HG02759 (cell line): ENCODE measurements around the gene KIR3DL1.
"Not testable (repeated sequence)": the region's sequence is repeated elsewhere in the genome, so short reads cannot be mapped to it uniquely, and the experiment has no call there.

ENCODE experiments used
- ATAC-seq: cut with Tn5 transposase; IDR thresholded peaks from one replicate; pipeline ENCODE4 v1.9.1; 2021; ENCODE audit warnings: mild to moderate bottlenecking, moderate library complexity; ENCODE audit not compliant: unreplicated experiment

The KIR3DL1 gene

DNA sequence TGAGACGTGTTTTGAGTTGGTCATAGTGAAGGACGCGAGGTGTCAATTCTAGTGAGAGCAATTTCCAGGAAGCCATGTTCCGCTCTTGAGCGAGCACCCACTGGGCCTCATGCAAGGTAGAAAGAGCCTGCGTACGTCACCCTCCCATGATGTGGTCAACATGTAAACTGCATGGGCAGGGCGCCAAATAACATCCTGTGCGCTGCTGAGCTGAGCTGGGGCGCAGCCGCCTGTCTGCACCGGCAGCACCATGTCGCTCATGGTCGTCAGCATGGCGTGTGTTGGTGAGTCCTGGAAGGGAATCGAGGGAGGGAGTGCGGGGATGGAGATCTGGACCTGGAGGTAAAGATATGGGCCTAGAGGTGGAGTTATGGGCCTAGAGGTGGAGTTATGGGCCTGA lies at the start of gene KIR3DL1:
TSS of gene KIR3DL1 (plus strand) at position 218 of the 400 bp plus-strand sequence.
- ATAC-seq: not testable (repeated sequence)

DNA sequence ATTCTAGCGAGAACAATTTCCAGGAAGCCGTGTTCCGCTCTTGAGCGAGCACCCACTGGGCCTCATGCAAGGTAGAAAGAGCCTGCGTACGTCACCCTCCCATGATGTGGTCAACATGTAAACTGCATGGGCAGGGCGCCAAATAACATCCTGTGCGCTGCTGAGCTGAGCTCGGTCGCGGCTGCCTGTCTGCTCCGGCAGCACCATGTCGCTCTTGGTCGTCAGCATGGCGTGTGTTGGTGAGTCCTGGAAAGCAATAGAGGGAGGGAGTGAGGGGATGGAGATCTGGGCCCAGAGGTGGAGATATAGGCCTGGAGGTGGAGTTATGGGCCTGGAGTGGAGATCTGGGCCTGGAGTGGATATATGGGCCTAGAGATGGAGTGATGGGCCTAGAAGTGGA lies 46.6 kb upstream of the KIR3DL1 start, which contains the start of gene KIR2DL1:
TSS of gene KIR2DL1 (plus strand) at position 148 of the 400 bp plus-strand sequence. CDS start at position 206, 58 bp downstream.
- not testable (repeated sequence) for ATAC-seq

DNA sequence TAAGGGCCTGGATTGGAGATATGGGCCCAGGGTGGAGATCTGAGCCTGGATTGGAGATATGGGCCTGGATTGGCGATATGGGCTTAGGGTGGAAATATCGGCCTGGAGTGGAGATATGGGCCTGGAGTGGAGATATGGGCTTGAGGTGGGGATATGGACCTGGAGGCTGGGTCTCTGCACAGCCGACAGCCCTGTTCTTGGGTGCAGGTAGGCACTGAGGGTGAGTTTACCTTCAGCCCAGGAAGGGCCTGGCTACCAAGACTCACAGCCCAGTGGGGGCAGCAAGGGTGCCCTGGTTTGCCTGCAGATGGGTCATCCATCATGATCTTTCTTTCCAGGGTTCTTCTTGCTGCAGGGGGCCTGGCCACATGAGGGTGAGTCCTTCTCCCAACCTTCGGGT lies 45.8 kb upstream of the KIR3DL1 start:
- ATAC-seq: not testable (repeated sequence)

DNA sequence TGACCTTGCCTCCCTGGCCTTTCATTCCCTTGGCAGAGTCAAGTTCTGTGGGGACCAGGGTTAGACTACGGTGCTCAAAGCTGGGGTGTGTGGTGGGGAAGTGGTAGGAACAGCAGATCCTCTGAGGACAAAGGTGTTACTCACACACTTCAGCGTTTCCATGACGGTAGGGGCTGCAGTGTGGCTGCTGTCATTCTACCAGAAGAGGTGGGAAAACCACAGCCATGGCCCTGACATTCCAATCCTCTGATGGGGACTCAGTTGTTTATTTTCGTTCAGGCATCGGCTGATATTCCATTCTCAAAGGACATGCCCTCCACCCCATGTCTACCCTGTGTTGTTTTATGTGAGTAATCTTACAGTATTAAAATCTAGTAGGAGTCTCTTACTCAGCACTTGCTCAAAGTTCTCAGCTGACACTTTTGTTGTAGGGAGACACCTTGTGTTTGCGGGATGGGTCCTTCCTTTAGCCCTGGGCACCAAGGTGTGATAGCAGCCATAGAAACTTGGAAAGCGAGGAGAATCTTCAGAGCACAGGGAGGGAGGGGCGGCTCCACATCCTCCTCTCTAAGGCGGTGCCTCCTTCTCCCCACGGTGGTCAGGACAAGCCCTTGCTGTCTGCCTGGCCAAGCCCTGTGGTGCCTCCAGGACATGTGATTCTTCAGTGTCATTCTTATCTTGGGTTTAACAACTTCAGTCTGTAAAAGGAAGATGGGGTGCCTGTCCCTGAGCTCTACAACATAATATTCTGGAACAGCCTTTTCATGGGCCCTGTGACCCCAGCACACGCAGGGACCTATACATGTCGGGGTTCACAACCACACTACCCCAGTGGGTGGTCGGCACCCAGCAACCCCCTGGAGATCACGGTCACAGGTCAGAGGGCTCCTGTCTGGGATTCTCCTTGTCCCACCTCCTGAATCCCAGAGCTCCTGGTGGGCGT lies 45.0 kb upstream of the KIR3DL1 start:
- not testable (repeated sequence) for ATAC-seq

DNA sequence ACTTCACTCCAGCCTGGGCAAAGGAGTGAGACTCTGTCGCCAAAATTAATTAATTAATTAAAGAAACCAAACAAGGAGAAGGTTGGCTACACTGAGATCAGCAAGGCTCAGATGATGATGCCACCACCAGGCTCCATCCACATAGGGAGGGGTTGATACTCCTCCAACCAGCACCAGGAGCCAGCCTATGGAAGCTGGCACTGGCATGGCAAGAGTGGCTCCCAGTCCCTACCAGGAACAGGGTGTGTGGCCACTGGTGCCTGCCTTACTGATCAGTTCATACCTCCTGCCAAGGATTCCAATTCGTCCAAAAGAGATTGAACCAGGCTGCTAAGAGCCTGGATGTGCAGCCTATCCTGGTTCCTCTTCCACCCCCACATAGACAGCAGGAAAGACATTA lies 43.6 kb upstream of the KIR3DL1 start:
- not testable (repeated sequence) for ATAC-seq

- not testable (repeated sequence) for ATAC-seq
These were observed 41.0 kb upstream of the KIR3DL1 start for GRCh38 chr19:54775095-54775815.

GRCh38 chr19:54775830-54776229 lies 40.4 kb upstream of the KIR3DL1 start:
- not testable (repeated sequence) for ATAC-seq

DNA sequence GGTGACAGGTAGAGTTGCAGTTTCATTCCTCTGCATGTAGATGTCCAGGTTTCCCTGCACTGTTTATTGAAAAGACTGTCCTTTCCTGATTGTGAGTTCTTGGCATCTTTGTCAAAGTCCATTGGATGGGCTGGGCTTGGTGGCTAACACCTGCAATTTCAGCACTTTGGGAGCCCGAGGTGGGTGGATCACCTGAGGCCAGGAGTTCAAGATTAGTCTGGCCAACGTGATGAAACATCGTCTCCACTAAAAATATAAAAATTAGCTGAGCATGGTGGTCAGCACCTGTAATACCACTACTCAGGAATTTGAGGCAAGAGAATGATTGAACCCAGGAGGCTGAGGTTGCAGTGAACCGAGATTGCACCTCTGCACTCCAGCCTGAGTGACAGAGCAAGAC lies 38.4 kb upstream of the KIR3DL1 start:
- ATAC-seq: not testable (repeated sequence)

DNA sequence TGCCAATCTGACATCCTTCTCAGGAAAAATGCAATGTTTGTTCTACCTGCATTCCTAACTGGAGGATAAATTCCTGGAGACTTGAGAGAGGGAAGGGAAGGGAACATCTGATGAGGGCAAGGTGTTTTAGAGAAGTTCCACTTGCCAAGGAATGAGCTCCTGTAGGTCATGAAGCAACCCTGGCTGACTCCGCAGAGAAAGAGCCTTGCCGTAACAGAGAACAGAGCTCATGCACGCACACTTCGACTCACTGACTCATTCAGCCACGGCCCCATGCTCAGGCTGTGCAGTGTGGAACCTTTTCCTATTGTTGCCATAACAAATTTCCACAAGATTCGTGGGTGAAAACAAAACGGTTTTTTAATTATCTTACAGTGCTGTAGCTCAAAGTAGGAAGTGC lies 37.4 kb upstream of the KIR3DL1 start:
- ATAC-seq: not testable (repeated sequence)

- ATAC-seq: not testable (repeated sequence)
These were observed 33.4 kb upstream of the KIR3DL1 start for GRCh38 chr19:54782916-54783315.

GRCh38 chr19:54786091-54786723 lies 30.1 kb upstream of the KIR3DL1 start:
- ATAC-seq: not testable (repeated sequence)

GRCh38 chr19:54788154-54788553 lies 28.1 kb upstream of the KIR3DL1 start:
- ATAC-seq: not testable (repeated sequence)

DNA sequence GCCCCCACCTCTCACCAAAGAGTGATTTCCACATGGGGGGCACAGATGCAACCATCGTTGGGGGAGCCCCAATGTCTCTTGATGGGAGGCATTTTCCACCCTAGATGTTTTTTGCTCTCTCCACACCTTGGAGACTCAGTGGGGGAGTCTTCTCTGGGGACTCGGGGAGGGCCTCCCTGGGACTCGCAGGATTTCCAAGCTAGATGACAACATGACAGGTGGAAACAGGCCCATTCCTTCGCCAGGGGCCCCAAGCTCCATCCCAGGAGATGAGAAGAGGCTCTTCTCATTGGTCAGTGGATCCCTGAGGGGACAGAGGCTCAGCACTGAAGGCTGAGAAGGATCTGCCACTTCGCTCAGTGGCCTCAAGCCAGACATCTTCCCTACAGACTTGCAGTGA lies 25.6 kb upstream of the KIR3DL1 start:
- no peak for ATAC-seq

GRCh38 chr19:54791476-54791875 lies 24.8 kb upstream of the KIR3DL1 start:
- ATAC-seq: no peak

- ATAC-seq: no peak
These were observed 23.5 kb upstream of the KIR3DL1 start for GRCh38 chr19:54792814-54793213.

DNA sequence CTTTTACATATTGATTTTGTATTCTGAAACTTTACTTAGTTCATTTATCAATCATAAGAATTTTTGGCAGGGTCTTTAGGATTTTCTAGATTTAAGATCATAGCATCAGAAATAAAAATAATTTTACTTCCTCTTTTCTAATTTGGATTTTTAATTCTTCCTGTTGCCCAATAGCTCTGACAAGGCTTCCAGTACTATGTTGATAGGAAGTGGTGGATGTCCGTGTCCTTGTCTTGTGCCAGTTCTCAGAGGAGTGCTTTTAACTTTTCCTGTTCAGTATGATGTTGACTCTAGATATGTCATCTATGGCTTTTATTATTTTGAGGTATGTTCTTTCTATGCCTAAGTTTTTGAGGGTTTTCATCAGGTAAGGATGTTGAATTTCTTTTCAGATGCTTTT lies 20.5 kb upstream of the KIR3DL1 start:
- no peak for ATAC-seq

GRCh38 chr19:54803410-54803809 lies 12.9 kb upstream of the KIR3DL1 start, which contains the start of gene KIR2DL4:
Gene KIR2DL4 (plus strand): TSS chr19:54803610. CDS start chr19:54803652, 42 bp downstream.
- no peak for ATAC-seq

DNA sequence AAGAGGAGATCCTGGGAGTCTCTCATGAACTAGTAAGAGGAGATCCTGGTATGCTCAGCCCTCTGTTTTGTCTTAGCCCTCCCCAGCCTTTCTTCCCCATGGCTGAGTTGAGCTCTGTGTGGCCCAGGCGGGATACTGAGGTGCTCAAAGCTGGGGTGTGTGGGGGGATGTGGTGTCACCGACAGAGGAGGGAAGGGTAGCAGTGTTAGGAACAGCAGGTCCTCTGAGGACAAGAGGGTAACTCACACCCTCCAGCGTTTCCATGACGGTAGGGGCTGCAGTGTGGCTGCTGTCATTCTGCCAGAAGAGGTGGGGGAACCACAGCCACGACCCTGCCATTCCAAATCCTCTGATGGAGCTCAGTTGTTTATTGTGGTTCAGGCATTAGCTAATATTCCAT lies 12.2 kb upstream of the KIR3DL1 start:
- ATAC-seq: no peak

DNA sequence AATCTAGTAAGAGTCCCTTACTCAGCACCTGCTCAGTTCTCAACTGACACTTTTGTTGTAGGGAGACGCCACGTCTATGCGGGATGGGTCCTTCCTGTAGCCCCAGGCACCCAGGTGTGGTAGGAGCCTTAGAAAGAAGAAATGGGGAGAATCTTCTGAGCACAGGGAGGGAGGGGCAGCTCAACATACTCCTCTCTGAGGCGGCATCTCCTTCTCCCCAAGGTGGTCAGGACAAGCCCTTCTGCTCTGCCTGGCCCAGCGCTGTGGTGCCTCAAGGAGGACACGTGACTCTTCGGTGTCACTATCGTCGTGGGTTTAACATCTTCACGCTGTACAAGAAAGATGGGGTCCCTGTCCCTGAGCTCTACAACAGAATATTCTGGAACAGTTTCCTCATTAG lies 11.7 kb upstream of the KIR3DL1 start:
- no peak for ATAC-seq

- ATAC-seq: no peak
These were observed 10.4 kb upstream of the KIR3DL1 start for GRCh38 chr19:54805665-54806515.
